Astrocyte (in vitro differentiated cells and primary cell): ENCODE results near the gene SYCP2.

Source experiments
- CTCF ChIP-seq: IDR thresholded peaks from 2 replicates; pipeline ENCODE4 v1.5.1; 2011; ENCODE audit warnings: low read depth, mild to moderate bottlenecking, inconsistent platforms, low read length, moderate library complexity; ENCODE audit not compliant: insufficient read depth
- EZH2 ChIP-seq: IDR thresholded peaks from 2 replicates; pipeline ENCODE4 v1.6.1; 2012; ENCODE audit warnings: mild to moderate bottlenecking, low read length, inconsistent platforms; ENCODE audit not compliant: insufficient read depth

- TF ChIP-seq EZH2 (no peak), CTCF (no peak)
Measured at GRCh38 chr20:59830665-59831023, 102.8 kb downstream of the SYCP2 start.
